COLO668 (cell line): ENCODE data around the gene GPC6.

Experiments used
- DNase-seq: peaks from one replicate; lab custom pipeline; 2025; ENCODE audit not compliant: unreplicated experiment; lab: John Stamatoyannopoulos, UW

GPC6 gene

DNA sequence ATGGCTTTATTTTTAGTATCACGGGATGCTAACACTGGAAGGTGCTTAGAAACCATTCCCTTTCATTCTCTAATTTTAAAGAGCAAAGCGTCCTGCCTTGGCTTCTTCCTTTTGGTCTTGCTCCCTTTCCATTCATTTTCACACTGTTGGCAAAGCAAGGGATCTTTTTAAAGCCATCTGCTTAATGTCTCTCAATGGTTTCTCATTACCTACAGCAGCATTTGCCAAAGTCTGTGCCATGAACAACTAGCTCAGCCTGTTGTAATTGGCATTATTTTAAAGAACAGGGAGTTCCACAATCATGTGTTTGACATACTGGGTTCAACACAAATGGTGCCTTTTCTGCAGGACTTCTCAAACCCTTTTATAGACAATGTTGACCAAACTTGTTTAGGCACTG is 444.3 kb downstream of the GPC6 start:
- no peak for DNase-seq

DNA sequence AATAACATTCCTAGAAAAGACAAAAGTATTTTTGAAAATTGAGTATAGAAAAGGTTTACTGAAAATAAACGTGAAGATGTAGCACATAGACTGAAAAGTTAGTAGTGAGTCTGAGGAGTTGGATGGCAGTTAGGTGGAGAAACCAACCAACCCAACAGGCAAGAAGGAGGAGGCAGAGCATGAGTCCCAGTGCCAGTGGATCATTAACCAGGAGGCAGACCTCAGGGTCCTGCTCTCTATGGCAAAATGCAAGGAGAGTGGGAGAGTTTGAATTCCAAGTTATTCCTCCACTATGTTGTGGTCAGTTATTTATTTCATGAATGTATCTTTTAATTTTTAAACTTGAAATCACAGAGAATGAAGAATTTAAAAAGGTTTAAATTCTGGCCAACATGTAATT is 446.4 kb downstream of the GPC6 start:
- DNase-seq, result no peak

DNA sequence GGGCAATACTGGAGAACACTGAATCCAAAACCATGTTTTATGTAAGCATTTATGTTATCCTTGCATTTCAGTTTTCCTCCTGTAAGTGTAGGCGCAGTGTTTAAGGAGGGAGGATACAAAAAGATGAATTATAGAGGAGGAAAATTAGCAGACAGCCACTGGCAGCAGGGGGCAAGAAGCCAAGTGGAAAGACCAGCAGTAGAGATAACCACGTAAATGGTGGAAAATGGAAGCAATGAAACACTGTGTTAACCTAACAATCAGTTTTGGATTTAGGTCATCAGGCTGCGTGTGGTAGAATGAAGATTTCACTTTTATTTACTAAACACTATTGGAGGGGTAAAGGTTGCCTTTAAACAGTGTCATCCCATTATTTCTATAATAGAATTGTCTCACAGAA is 447.3 kb downstream of the GPC6 start:
- no peak for DNase-seq

DNA sequence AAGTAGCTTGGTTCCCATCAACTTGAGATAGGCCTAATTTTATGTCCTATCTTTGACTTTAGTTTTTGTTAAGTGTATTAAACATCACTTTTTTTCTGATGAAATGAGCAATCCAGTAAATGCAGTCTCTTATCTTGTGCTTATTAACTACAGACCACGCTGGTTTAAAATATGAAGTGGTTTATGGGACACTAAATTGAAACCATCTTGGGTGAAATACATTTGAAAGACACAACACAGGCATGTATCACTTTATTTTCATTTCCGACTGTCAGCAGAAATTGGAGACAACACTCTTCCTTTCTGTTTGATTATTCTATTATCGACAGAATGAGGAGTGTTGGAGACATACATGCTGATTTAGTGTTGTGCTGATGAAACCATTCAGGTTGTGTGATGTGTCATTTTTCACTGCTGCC is 447.7 kb downstream of the GPC6 start:
- DNase-seq, result no peak

DNA sequence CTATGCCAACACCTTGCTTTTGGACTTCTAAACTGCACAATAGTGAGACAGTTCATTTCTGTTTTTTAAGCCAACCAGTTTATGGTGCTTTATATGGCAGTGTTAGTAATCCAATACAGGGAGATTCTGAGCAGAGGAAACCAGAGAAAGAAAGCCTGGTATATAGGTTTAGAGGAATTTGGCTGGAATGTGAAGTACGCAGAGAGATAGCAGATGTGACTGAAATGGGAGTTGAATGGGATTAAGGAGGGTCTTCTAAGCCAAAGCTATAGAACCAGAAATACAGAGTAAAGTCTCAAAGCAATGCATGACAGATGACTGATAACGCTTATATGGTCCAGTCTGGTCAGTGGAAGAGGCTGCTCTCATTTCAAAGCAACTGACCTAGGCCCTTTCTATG is 453.7 kb downstream of the GPC6 start:
- no peak for DNase-seq

DNA sequence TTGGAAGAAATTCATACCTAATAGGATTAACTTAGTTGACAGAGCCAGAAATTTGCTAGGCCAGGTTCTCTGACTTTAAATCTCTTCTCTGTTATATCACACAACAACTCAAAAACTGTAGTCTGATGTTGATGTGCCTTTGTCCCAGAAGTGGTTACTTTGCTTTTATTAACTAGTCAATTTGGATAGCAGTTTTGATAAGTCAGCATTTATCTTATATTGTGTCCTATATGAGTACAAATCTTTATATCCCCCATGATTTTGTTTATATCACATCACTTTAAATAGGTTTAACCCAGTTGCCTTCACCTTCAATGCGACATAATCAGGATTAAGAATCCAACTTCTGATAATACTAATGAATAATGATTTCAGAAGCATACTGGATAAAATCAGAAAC is 459.3 kb downstream of the GPC6 start:
- no peak for DNase-seq

DNA sequence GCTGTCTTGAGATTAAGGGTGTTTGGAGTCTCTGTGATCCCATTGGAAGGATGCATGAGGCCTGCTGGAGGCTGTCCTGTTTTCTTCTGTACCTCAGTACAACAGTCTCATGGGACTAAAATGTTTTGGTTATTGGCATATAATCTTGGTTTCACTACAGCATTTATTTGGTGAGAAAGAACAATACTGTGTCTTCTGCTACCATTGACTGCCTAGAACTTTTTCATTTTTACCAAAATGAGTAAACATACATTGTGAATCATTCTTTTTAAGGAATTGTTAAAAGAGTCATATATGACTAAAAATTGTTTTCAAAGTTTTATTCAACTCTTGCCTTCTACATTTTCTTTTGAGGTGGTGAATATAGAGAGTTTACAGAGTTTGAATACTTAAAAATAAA is 459.8 kb downstream of the GPC6 start:
- no peak for DNase-seq

DNA sequence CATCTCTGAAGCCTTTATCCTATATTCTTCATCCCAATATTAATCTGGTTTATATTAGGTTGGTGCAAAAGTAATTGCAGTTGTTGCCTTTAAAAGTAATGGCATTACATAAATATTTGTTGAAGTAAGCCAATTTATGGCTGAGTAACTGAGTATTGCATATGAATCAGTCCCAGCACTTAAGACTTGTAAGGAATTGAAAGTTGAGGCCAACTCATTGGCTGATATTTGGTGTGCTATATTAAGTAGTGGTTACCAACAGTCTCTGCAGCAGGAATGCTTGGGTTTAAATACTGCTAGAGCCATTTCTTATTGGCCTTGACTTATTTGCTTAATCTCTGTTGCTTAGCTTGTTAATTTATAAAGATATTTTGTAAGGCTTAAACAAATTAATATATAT is 460.7 kb downstream of the GPC6 start:
- no peak for DNase-seq

DNA sequence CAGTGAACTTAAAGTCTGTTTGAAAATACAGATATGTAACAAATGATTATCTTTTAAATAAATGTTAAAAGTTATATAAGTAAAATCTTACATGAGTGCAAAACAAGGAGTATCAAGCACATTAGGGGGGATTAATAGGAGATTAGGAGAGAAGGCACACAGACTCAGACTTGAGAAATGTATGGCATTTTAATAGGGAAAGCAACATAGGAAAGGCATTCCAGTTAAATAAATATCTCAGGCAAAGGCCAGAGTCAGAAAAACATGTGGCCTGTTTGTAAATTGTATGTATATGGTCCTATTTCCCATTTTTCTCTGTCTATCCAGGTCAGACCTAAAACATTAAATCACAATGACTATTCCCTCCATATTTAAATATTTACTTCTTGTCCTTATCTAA is 462.7 kb downstream of the GPC6 start:
- DNase-seq, result no peak

DNA sequence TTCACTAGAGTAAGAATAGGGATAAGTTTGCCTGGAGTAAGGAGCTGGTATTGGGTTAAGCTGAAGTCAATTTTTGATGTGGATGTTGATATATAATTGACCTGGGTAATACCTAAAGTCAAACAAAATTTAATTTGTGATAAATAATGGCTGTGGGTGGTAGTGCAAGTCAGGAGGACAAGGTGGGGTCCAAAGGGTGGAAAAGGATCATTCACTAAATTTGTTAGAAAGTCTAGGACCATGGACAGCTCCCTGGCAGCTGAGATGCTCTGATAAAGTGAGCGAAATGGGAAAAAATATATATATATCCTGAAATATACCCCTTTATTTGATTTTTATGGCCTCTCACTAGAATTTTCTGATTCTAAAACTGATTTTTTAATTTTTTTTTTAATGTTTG is 463.5 kb downstream of the GPC6 start:
- DNase-seq, result no peak

DNA sequence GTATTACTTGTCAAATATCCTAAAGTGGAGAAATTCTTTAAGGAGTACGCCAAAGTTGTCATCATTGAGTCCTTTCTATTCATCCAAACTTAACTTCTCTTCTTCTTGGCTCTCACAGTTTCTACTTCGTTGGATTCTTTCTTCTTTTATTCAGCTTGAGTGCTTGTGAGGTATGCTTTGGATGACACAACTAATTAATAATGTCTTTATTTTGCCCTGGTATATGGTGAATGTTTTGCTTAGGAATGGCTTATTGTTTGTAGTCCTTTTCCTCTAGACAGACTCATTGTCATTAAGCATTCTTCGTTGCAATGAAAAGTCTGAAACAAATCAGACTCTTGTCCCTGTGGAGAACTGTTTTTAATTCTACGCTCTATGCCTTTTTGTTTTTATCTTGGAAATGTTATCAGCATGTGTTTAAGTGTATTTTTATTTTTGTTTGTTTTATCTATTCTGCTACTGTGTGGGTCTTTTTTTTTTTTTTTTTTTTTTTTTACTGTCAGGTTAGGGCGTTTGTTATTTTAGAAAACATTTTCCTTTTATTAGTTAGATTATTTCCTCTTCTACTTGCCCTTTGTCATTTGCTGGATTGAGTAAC is 471.5 kb downstream of the GPC6 start:
- DNase-seq, result no peak

DNA sequence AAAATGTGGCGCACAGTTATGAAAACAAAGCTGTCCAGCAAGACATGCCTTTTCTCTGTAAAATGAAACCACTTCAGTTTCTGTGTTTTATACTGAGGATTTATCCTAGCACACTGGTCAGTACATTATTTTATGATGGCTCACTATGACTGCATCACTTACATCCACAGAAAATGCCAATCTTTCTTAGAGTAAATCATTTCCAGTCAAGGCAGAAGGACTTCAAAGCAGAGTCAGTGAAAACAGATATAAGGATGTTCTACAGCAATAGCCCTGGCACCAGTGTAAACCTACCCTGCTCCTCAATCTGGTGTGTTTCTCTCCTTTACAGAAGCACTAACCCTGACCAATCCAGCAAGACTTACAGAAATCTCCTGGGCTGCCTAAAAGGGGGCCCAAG is 473.5 kb downstream of the GPC6 start:
- no peak for DNase-seq

DNA sequence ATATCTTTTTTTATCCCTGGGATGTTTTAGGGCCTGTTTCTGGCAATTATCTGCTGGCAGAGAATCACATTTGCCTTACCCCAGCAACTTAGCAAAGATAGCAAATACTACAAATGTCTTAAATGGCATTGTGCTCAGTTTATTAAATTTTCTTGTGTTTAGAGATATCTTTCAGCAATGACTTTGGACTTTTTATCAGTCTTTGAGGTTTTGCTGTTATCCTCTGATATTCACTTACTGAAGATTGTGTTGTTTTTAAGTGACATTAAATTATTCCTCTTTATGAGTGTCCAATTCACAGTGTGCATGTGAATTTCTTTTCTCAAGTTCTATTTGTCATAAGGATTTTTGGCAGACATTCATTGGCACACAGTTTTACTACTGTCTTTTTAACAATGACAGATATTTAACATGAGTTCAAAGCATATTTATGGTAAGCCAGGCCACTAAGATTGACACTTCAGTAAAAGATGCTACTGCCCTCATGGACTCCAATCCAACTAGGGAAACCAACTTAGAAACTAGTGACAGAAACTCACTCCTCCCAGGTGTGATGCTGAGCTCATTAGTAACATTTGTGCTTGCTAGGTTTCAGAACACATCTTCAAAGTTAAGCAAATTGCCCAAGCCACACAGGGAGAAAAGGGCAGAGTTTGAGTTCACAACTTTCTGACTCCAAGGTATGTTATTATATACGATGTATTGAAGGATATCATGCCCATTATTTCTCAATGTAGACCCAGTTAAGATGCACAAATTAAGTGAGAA is 481.9 kb downstream of the GPC6 start:
- no peak for DNase-seq

DNA sequence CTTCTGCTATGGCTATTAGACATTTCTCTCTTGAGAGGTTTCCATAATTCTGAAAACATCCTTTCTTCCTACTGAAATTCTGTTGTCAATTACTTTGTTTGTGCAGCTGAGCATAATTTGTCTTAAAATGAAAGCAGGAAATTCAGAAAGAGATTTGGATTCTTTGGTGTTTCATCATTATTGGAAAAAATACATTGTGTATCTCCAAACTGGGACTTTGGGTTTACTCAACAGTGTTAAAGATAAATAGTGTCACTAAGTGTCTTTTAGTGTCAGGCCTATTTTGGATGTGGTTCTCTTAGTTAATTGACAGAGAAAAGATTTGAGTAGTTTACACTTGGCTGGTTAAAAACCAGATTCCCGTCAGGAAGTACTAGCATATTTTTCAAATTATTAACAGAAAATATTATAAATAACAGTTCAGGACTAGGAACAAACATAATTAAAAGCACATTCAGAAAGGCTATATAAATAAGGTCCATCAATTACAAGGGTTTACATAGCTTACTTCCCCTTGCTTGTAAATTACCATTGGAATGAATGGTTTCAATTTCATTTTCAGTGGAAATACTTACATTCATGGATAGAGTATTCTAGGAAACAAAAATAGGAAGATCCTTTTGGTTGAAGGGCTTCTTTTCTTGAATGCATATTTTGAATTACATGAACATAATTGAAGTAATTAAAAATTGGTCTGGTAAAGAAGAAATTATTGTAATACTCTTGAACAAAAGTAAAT is 483.1 kb downstream of the GPC6 start:
- DNase-seq, result no peak

DNA sequence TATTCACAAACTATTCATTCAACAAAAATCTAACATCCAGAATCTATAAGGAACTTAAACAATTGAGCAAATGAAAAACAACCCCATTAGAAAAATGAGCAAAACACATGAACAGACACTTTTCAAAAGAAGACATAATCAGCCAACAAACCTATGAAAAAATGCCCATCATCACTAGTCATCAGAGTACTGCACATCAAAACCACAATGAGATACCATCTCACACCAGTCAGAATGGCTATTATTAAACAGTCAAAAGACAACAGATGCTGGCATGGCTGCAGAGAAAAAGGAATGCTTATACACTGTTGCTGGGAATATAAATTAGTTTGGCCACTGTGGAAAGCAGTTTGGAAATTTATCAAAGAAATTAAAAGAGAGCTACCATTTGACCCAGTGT is 487.6 kb downstream of the GPC6 start:
- DNase-seq, result no peak

DNA sequence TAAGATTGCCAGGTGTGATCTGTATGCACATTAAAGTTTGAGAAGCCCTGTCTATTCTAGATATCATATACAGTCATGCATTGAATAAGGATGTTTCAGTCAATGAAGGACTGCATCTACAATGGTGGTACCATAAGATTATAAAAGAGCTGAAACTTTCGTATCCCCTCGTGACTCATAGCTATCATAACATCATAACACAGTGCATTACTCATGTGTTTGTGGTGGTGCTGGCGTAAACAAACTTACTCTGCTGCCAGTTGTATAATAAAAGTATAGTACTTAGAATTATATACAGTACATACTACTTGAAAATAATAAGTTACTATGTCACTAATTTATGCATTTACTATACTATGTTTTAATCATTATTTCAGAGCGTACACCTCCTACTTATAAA is 489.3 kb downstream of the GPC6 start:
- no peak for DNase-seq

DNA sequence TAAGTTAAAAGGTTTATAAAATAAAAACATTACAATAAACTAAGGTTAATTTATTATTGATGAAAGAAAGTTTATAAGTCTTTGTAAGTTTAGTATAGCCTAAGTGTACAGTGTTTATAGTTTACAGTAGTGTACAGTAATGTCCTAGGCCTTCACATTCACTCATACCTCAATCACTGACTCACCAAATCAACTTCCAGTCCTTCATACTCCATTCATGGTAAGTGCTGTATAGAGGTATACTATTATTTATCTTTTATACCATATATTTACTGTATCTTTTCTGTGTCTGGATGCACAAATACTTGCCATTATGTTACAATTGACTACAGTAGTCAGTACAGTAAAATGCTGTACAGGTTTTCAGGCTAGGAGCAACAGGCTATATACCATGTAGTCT is 490.0 kb downstream of the GPC6 start:
- no peak for DNase-seq

DNA sequence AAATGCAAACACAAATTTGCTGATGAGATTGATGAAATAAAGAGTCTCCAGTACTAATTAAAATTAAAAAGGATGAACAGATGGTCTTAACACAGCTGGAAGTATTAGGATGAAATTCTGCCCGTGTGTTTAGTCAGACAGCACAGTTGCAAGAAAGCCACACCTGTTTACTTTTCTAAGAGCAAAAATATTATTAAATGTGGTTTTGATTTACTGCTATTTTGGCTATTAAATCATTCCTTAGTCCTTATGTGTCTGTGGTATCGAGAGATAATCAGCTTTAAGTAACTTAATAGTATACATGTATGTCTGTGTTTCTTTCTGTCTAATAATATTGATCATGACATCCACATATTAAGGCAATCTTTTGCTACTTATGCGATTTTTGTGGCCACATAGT is 494.9 kb downstream of the GPC6 start:
- no peak for DNase-seq

DNA sequence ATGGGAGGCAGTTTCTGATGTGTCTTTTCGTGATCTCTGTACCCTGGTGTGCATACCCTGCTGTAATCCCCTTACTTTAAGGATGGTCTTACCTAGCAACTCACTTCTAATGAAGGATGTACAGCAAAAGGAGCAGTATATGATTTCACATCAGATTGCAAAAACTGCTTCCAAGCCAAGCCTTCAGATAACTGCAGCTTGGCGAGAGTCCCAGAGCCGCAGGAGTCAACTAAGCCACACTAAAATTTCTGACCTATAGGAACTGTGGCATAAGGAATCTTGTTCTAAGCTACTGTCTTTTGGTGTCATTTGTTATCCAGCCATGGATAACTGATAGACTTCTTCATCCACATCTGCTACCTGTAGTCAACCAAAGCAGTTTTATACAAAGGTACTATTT is 496.7 kb downstream of the GPC6 start:
- no peak for DNase-seq

DNA sequence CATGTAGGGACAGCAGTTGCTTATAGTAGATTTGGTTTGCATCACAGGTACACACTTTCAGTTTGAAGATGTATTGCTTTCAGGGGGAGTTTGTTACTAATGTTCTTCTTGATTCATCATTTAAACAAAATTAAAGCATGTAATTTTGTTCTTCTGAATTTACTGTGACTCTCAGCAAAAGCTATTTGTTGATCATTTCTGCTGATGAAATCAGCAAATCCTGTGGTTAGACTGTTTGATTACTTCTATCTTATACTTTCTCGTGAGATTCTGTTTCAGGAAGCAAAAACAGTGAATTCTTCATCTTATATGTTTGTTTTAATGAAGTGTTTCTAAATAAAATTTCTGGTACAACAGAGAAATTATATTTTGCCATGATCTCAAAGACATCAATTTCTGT is 497.6 kb downstream of the GPC6 start:
- DNase-seq, result no peak

DNA sequence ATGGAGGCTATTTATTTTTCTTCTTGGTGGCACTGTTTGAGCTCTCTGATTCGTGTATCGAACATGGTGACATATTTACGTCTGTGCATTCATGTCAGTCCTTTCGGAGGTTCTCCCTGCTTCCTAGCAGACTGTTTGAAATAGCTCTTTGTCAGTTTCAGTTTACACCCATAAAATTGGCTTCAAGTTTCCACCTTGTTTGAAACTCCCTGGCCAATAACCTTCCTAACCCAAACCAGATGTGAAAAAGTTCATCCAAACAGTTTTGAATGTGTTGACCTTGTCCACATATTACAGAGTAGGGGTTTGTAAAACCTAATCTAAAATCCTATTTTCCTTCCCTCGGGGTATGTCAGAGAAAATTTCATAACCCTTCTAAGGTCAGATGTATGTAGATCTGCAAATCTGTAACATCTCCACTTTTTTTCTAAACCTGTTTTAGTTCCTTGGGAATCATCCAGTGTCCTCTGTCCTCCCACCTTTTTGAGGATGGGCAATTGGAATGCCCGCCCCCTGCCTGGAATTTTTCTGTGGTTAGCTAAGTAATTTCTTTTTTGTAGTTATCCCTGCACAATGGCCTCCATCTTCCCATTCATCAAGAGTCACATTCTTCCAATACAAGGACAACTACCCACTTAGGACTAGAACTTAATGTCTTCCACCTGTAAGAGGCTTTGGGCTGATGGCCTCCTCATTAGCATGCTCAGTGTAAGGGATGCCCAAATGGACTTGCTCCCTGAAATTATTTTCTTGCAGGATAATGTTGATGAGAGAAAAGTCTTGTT is 499.8 kb downstream of the GPC6 start:
- no peak for DNase-seq
